Astrocyte of the spinal cord (primary cell): ENCODE results near the gene LRGUK.

Experiments
- DNase-seq: peaks from one replicate; pipeline ENCODE4 v3.0.0; 2011; ENCODE audit warnings: low read depth, low spot score
- H3K4me3 ChIP-seq: 2 replicates; pipeline ENCODE4 v1.5.1; 2011; ENCODE audit warnings: low read depth, mild to moderate bottlenecking, low read length, moderate library complexity
- in situ Hi-C: cut with HindIII; loops from 2 replicates; pipeline ENCODE4 v1.10.0; 2017; ENCODE audit warnings: low sequenced_read_pairs
- TF ChIP-seq, protein P1 (sequence below): IDR thresholded peaks from 2 replicates; pipeline ENCODE4 v1.5.1; 2012; ENCODE audit warnings: low read depth, mild to moderate bottlenecking, low read length, inconsistent platforms

LRGUK gene

DNA sequence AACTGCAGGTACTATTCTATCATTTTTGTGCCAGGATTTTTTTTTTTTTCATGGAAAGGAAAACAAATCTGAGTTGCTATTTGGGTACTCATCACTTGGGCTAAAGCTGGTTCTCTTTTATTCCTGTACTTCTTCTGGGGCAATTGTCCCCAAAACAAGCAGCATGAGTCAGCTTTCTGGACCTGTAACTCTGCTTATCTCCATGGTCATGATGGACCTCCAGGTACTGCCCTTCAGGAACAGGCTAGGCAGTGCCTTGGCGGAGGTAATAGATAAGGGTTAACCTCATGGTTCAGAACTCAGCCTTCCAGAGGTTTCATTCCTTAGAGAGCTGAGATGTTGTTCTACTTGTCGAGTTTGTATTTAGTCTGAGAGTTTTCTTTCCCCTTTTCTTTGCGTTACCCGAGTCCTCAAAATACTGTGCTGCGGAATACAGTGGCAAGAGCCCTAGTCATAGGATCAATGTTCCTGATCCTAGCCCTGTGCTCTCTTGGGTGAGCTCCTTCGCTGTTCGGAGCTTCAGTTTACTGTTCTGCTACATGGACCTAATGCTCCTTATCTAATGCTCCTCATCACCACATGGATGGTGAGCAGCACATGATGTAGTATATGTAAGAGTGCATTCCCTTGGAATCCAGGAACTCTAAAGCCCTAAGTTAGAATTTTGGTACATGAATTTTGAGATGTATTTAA lies 74.6 kb downstream of the LRGUK start:
- H3K4me3 ChIP-seq = no peak overlapping the region
- TF ChIP-seq, protein P1, sequence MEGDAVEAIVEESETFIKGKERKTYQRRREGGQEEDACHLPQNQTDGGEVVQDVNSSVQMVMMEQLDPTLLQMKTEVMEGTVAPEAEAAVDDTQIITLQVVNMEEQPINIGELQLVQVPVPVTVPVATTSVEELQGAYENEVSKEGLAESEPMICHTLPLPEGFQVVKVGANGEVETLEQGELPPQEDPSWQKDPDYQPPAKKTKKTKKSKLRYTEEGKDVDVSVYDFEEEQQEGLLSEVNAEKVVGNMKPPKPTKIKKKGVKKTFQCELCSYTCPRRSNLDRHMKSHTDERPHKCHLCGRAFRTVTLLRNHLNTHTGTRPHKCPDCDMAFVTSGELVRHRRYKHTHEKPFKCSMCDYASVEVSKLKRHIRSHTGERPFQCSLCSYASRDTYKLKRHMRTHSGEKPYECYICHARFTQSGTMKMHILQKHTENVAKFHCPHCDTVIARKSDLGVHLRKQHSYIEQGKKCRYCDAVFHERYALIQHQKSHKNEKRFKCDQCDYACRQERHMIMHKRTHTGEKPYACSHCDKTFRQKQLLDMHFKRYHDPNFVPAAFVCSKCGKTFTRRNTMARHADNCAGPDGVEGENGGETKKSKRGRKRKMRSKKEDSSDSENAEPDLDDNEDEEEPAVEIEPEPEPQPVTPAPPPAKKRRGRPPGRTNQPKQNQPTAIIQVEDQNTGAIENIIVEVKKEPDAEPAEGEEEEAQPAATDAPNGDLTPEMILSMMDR = no peak
- in situ Hi-C loops = no loop called here
- no peak for DNase-seq

- in situ Hi-C loops = no loop called here
- TF ChIP-seq, protein P1 = no peak
- DNase-seq = no peak
- no peak overlapping the region for H3K4me3 ChIP-seq
Measured at GRCh38 chr7:134203186-134203889, 76.2 kb downstream of the LRGUK start.

GRCh38 chr7:134209322-134210015 lies 82.3 kb downstream of the LRGUK start:
- in situ Hi-C loops = no loop called here
- TF ChIP-seq, protein P1 = no peak
- H3K4me3 ChIP-seq = no peak overlapping the region
- no peak for DNase-seq

DNA sequence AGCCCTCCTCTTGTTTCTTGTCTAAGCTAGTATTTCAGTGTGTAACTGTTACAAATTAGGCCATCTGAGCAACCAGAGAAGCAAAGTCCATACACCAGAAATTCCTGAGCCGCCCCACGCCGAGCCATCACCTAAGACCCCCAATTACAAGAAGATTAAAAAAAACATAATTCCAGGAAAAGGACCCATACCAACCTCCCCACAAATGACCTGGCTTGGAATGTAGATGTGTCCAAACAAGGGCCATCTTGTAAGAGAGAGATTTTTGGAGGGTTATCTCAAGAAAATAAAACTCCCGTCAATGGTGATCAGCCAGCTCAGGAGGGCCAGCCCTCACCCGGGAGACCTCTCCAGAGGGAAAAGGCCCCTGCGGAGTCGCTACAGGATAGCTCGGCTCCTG lies 83.1 kb downstream of the LRGUK start:
- no peak for DNase-seq
- in situ Hi-C loops = no loop called here
- TF ChIP-seq, protein P1 = no peak
- no peak overlapping the region for H3K4me3 ChIP-seq

- DNase-seq = no peak
- in situ Hi-C loops = no loop called here
Measured at GRCh38 chr7:134210976-134211663, 84.0 kb downstream of the LRGUK start.

GRCh38 chr7:134211817-134212216 lies 84.7 kb downstream of the LRGUK start:
- no peak for DNase-seq
- no peak overlapping the region for H3K4me3 ChIP-seq
- TF ChIP-seq, protein P1 = no peak
- in situ Hi-C loops = no loop called here

More at GRCh38 chr7:134210976-134211663, 84.0 kb downstream of the LRGUK start:
- no peak overlapping the region for H3K4me3 ChIP-seq
- TF ChIP-seq, protein P1 = no peak
